Cardiac fibroblast (primary cell): Measurements from ENCODE around the gene EDARADD.

Experiments used
- DNase-seq, 2 donors: peaks; one replicate each; pipeline versions ENCODE4 v3.0.0 to v3.0.0-alpha.2; 2010; ENCODE audit warnings: low read depth in 2 of 2
- H3K4me3 ChIP-seq, 2 donors: replicated peaks in 1 of 2; 1 replicate in 1 of 2; 2 replicates in 1 of 2; pipeline ENCODE4 v1.5.1; 2011; ENCODE audit warnings: low read depth in 2 of 2, low read length in 2 of 2, mild to moderate bottlenecking in 2 of 2, moderate library complexity in 1 of 2
- CTCF ChIP-seq: IDR thresholded peaks from one replicate; pipeline ENCODE4 v1.5.1; 2011; ENCODE audit warnings: low read depth, mild to moderate bottlenecking, low read length, inconsistent platforms

EDARADD gene

GRCh38 chr1:236392182-236392581 is 1.9 kb upstream of the EDARADD start:
- no peak for TF ChIP-seq CTCF
- DNase-seq: no peak

GRCh38 chr1:236394879-236395229 is 768 bp downstream of the EDARADD start:
- no peak for TF ChIP-seq CTCF
- DNase-seq: peak; percentile 9 to 13
- H3K4me3 ChIP-seq: peak overlapping the region; percentile 53 to 66

More at GRCh38 chr1:236392182-236392581, 1.9 kb upstream of the EDARADD start:
- H3K4me3 ChIP-seq: no peak overlapping the region

GRCh38 chr1:236395230-236395946 is 1.3 kb downstream of the EDARADD start:
- DNase-seq: peak; percentile 7 to 18
- no peak for TF ChIP-seq CTCF
- H3K4me3 ChIP-seq: peak overlapping the region; percentile 53 to 66

DNA sequence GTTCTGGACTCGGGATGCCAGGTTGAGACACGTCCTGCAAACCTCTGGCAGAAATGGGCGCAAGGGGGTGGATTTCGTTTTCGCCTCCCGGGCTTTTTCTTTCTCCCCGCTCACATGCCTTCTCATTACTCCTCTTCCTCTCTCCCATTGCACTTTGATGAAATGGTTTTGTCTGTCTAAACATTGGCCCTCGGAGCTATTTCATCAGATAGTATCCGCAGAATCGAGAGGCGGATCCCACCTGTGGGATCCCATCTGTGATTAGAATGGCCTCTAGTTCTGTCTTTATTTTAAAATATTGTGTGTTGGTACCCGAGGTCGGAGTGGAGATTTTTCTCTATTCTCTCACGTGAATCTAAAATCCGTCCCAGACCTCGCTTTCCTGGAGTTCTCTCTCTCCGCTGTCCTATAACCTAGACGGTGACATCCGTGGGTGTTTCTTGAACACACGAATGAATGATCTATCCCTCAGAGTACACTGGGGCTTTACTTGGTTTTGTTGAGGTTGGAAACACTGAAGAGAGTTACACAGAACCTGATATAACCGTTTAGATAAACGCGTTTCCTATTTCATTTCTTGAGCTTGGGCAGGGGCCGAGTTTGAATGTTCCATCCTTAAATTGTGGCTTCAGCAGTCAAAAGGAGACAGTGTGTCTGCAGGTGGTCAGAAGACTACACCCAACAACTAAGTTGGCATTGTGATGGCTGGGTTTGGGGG is 2.0 kb downstream of the EDARADD start:
- TF ChIP-seq CTCF: no peak
- no peak for DNase-seq
- H3K4me3 ChIP-seq: peak overlapping the region; percentile 29 to 53

GRCh38 chr1:236396665-236397043 is 2.6 kb downstream of the EDARADD start:
- DNase-seq: no peak
- no peak for TF ChIP-seq CTCF
- H3K4me3 ChIP-seq: no peak overlapping the region

DNA sequence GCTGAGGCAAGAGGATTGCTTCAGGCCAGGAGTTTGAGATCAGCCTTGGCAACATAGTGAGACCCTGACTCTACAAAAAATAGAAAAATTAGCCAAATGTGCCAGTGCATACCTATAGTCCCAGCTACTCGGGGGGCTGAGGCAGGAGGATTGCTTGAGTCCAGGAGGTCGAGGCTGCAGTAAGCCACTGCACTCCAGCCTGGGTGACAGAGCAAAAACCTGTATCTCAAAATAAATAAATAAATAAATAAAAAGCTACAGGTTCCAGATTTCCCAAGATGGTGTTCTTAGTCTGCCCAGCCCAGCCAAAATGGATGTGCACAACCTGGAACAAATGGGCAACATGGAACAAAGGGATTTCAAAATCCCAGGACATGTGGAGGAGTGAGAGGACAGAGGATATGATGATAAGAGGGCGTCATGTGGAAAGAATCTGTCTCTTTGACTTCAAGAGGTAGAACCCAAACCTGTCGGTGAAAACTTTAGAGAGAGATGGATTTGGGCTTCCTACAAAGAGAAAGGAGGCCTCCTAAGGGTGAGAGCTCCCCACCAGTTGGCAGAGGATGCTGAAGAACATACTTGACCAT is 3.2 kb downstream of the EDARADD start:
- no peak for DNase-seq
- TF ChIP-seq CTCF: no peak
- no peak overlapping the region for H3K4me3 ChIP-seq
